NCI-H748 treated with DMSO at 0.1 percent for 48 hours (cell line): ENCODE measurements around the gene PPP1R8.
A peak's percentile ranks its signal among the peaks of the same experiment; 100 is the strongest.
"Not testable (repeated sequence)": the region's sequence is repeated elsewhere in the genome, so short reads cannot be mapped to it uniquely, and the experiment has no call there.

Source experiments
- DNase-seq: peaks from one replicate; lab custom pipeline; 2025; lab: John Stamatoyannopoulos, UW

The PPP1R8 gene

GRCh38 chr1:27830621-27831440 is at the start of gene PPP1R8:
PPP1R8 (plus strand) TSS chr1:27830782; CDS start chr1:27830836, 54 bp downstream.
- peak; percentile 76 for DNase-seq

GRCh38 chr1:27782950-27783349 is 47.6 kb upstream of the PPP1R8 start:
- no peak for DNase-seq

GRCh38 chr1:27784700-27785099 is 45.9 kb upstream of the PPP1R8 start:
- DNase-seq = no peak

GRCh38 chr1:27785781-27786455 is 44.7 kb upstream of the PPP1R8 start:
- no peak for DNase-seq

- no peak for DNase-seq
Observed at GRCh38 chr1:27787895-27788294, 42.7 kb upstream of the PPP1R8 start.

GRCh38 chr1:27789540-27790041 is 41.0 kb upstream of the PPP1R8 start:
- DNase-seq = no peak

GRCh38 chr1:27790270-27790669 is 40.3 kb upstream of the PPP1R8 start:
- DNase-seq = not testable (repeated sequence)

- DNase-seq = no peak
Observed at GRCh38 chr1:27795601-27796000, 35.0 kb upstream of the PPP1R8 start.

- no peak for DNase-seq
Observed at GRCh38 chr1:27804791-27805190, 25.8 kb upstream of the PPP1R8 start.

GRCh38 chr1:27806758-27807157 is 23.8 kb upstream of the PPP1R8 start:
- no peak for DNase-seq

GRCh38 chr1:27807385-27807784 is 23.2 kb upstream of the PPP1R8 start:
- no peak for DNase-seq

- not testable (repeated sequence) for DNase-seq
Observed at GRCh38 chr1:27808131-27808530, 22.5 kb upstream of the PPP1R8 start.

GRCh38 chr1:27809883-27810282 is 20.7 kb upstream of the PPP1R8 start:
- DNase-seq = no peak

GRCh38 chr1:27811741-27812500 is 18.7 kb upstream of the PPP1R8 start:
- DNase-seq = no peak

GRCh38 chr1:27816921-27817630 is 13.5 kb upstream of the PPP1R8 start:
- DNase-seq = no peak

GRCh38 chr1:27821761-27822315 is 8.7 kb upstream of the PPP1R8 start:
- DNase-seq = no peak

GRCh38 chr1:27823784-27824183 is 6.8 kb upstream of the PPP1R8 start:
- no peak for DNase-seq

GRCh38 chr1:27824411-27824810 is 6.2 kb upstream of the PPP1R8 start:
- DNase-seq = no peak

GRCh38 chr1:27829339-27829960 is 1.1 kb upstream of the PPP1R8 start:
- not testable (repeated sequence) for DNase-seq

- no peak for DNase-seq
Observed at GRCh38 chr1:27831568-27832410, 1.2 kb downstream of the PPP1R8 start.
